HepG2 (cell line): ENCODE measurements around the gene HPCAL1.
"Not testable (repeated sequence)": the region's sequence is repeated elsewhere in the genome, so short reads cannot be mapped to it uniquely, and the experiment has no call there.

Source experiments
- CHD2 ChIP-seq: IDR thresholded peaks from 2 replicates; pipeline ENCODE4 v1.6.1; 2011; ENCODE audit warnings: low read depth, low read length, improper control_type of control experiment
- EP300 ChIP-seq, 3 experiments: sonication (generic) in 1 of 3; formaldehyde crosslinking in 1 of 3; IDR thresholded peaks; 2 replicates each; pipeline versions ENCODE4 v1.5.1 to v1.6.1; 2011 to 2020; ENCODE audit warnings: low read depth in 2 of 3, low read length in 2 of 3, borderline replicate concordance in 1 of 3, improper control_type of control experiment in 1 of 3, mild to moderate bottlenecking in 1 of 3, missing genetic modification reagents in 1 of 3, moderate library complexity in 1 of 3
- KAT2B ChIP-seq: fragments of 150-350 bp; IDR thresholded peaks from 2 replicates; pipeline ENCODE4 v1.6.1; 2014; ENCODE audit warnings: low read depth, low read length, borderline replicate concordance
- NBN ChIP-seq: fragments of 450-650 bp; conservative IDR thresholded peaks from 2 replicates; pipeline ENCODE4 v1.6.1; 2017
- SMYD3 ChIP-seq: sonication (generic); formaldehyde crosslinking; IDR thresholded peaks from 2 replicates; pipeline ENCODE4 v1.8.1; 2023; ENCODE audit warnings: mild to moderate bottlenecking, missing genetic modification reagents
- ZNF670 ChIP-seq: sonication (generic); formaldehyde crosslinking; IDR thresholded peaks from 2 replicates; pipeline ENCODE4 v1.8.0; 2022; ENCODE audit warnings: mild to moderate bottlenecking, missing genetic modification reagents, borderline replicate concordance
- TF ChIP-seq, protein P1 (sequence below): sonication (generic); formaldehyde crosslinking; IDR thresholded peaks from 2 replicates; pipeline ENCODE4 v1.4.0; 2020; ENCODE audit warnings: low read depth, missing genetic modification reagents

DNA sequence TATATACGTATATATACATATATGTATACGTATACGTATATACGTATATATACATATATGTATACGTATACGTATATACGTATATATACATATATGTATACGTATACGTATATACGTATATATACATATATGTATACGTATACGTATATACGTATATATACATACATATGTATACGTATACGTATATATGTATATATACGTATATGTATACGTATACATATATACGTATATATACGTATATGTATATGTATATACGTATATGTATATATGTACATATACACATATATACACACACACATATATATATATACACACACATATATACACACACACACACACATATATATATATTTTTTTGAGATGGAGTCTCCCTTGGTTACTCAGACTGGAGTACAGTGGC is 11.3 kb upstream of the HPCAL1 start:
- not testable (repeated sequence) for TF ChIP-seq KAT2B; ZNF670 (CRISPR knock-in tag); CHD2; NBN; SMYD3 (CRISPR knock-in tag); EP300 (IDR thresholded peaks at IDR 0.05; ENCODE audit: low read depth in 2 of 2, low read length in 2 of 2); EP300 (CRISPR knock-in tag; IDR thresholded peaks at IDR 0.05; ENCODE audit: borderline replicate concordance)
- TF ChIP-seq, protein P1, sequence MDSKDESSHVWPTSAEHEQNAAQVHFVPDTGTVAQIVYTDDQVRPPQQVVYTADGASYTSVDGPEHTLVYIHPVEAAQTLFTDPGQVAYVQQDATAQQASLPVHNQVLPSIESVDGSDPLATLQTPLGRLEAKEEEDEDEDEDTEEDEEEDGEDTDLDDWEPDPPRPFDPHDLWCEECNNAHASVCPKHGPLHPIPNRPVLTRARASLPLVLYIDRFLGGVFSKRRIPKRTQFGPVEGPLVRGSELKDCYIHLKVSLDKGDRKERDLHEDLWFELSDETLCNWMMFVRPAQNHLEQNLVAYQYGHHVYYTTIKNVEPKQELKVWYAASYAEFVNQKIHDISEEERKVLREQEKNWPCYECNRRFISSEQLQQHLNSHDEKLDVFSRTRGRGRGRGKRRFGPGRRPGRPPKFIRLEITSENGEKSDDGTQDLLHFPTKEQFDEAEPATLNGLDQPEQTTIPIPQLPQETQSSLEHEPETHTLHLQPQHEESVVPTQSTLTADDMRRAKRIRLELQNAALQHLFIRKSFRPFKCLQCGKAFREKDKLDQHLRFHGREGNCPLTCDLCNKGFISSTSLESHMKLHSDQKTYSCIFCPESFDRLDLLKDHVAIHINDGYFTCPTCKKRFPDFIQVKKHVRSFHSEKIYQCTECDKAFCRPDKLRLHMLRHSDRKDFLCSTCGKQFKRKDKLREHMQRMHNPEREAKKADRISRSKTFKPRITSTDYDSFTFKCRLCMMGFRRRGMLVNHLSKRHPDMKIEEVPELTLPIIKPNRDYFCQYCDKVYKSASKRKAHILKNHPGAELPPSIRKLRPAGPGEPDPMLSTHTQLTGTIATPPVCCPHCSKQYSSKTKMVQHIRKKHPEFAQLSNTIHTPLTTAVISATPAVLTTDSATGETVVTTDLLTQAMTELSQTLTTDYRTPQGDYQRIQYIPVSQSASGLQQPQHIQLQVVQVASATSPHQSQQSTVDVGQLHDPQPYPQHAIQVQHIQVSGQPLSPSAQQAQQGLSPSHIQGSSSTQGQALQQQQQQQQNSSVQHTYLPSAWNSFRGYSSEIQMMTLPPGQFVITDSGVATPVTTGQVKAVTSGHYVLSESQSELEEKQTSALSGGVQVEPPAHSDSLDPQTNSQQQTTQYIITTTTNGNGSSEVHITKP (CRISPR knock-in tag), result not testable (repeated sequence)
